Naive thymus-derived CD8-positive, alpha-beta T cell (primary cell): Measurements from ENCODE around the gene ELF3. TPM values are rescaled to one million over a fixed set of nuclear protein-coding genes. Genes with fewer than 3 reads are reported as not detected.
"Not testable (repeated sequence)": the region's sequence is repeated elsewhere in the genome, so short reads cannot be mapped to it uniquely, and the experiment has no call there.

Source experiments
- ATAC-seq, 2 donors: fragments of 150-1000 bp; cut with Tn5 transposase in 1 of 2; sonication (Bioruptor Pico), chemical (Tn5 transposase) in 1 of 2; 1 replicate in 1 of 2; 2 replicates in 1 of 2; pipeline ENCODE4 v1.10.0; 2021; ENCODE audit warnings: mild to moderate bottlenecking in 2 of 2, moderate library complexity in 2 of 2
- POLR2A ChIA-PET: fragments of 350-600 bp; sonication (Branson Sonifier 250); formaldehyde crosslinking; loops from one replicate; lab custom pipeline; 2021; ENCODE audit warnings: antibody characterized with exemption; lab: Charles Lee
- DNase-seq, 10 donors: peaks; one replicate each; pipeline versions ENCODE4 v3.0.0 to v3.0.0-alpha.2; 2020 to 2022
- H3K27ac Mint-ChIP-seq, 10 donors: one replicate each; pipeline ENCODE4 v1.8.0; 2020 to 2022; ENCODE audit warnings: mild to moderate bottlenecking in 10 of 10, mixed read lengths in 10 of 10, moderate library complexity in 4 of 10, inconsistent platforms in 1 of 10
- H3K27me3 Mint-ChIP-seq, 5 donors: one replicate each; pipeline ENCODE4 v1.8.0; 2021 to 2022; ENCODE audit warnings: mixed read lengths in 5 of 5
- H3K36me3 Mint-ChIP-seq, 3 donors: one replicate each; pipeline ENCODE4 v1.8.0; 2020 to 2022; ENCODE audit warnings: mixed read lengths in 3 of 3, mild to moderate bottlenecking in 2 of 3, inconsistent platforms in 1 of 3
- H3K4me1 Mint-ChIP-seq, 4 donors: one replicate each; pipeline ENCODE4 v1.8.0; 2021 to 2022; ENCODE audit warnings: mixed read lengths in 4 of 4
- H3K4me3 Mint-ChIP-seq, 10 donors: one replicate each; pipeline ENCODE4 v1.8.0; 2020 to 2022; ENCODE audit warnings: mild to moderate bottlenecking in 10 of 10, mixed read lengths in 10 of 10, moderate library complexity in 6 of 10, inconsistent platforms in 1 of 10
- H3K9me3 Mint-ChIP-seq, 9 donors: one replicate each; pipeline ENCODE4 v1.8.0; 2020 to 2022; ENCODE audit warnings: mixed read lengths in 9 of 9, mild to moderate bottlenecking in 3 of 9, inconsistent platforms in 1 of 9, moderate library complexity in 1 of 9
- polyA plus RNA-seq, 3 donors: library from polyadenylated mRNA; unstranded; fragments of 300-500 nt; fragmentation: Illumina TruSeq; gene quantifications; one replicate each; pipeline ENCODE4 v1.2.3, GENCODE V29; 2021
- total RNA-seq, 8 experiments: library from RNA in 2 of 8; stranded (reverse) in 2 of 8; gene quantifications; one replicate each; pipeline ENCODE4 v1.2.3 and lab custom pipeline; 2021 to 2026

Gene ELF3
- total and polyA plus RNA-seq, 5 experiments from 2014 or later: 1.5 to 2.0 TPM; not detected in 3

DNA sequence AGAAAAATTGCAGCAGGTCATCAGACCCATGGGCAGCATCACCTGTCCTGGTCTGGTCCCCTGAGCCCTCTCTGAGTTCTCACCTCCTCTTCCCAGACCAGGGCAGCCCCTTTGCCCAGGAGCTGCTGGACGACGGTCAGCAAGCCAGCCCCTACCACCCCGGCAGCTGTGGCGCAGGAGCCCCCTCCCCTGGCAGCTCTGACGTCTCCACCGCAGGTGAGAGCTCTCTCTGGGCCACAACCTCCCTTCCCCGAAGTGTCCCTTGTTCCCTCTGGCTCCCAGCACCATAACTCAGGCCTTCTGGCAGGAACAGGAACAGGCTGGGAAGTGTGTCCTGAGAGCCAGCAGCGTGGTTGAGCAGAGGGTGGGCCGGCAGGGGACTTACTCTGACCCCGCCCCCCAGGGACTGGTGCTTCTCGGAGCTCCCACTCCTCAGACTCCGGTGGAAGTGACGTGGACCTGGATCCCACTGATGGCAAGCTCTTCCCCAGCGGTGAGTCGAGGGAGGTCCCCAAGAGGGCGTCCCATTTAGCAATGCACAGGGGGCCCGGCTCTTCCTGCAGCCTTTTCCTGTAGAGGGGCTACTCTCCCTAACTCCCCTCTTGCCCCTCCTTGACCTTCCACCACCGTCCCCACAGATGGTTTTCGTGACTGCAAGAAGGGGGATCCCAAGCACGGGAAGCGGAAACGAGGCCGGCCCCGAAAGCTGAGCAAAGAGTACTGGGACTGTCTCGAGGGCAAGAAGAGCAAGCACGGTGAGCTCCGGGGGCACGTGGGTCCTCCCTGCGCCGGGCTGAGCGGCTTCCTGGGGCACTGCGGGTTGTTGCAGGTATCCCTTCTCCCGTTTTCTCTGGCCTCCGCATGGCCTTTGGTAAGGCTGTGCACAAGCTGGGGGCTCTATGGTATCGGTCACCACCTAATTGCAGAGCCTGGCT, 2.4 kb downstream of the ELF3 start:
- peaks cover 2 to 10% (median 4%) of the 10 kb centered on the region in 5 donors for H3K27me3 Mint-ChIP-seq
- no peaks in the 10 kb centered on the region for H3K9me3 Mint-ChIP-seq
- POLR2A ChIA-PET: no interaction called here
- no peak for DNase-seq
- H3K36me3 Mint-ChIP-seq: peaks cover 0 to 4% (median 2%) of the 10 kb centered on the region in 3 donors
- no peak overlapping the region for H3K4me3 Mint-ChIP-seq
- peaks cover 0 to 2% (median under 1%) of the 10 kb centered on the region in 4 donors for H3K4me1 Mint-ChIP-seq
- no peak overlapping the region for H3K27ac Mint-ChIP-seq
- ATAC-seq: no peak

GRCh38 chr1:202013603-202014002, 3.2 kb downstream of the ELF3 start:
- H3K4me3 Mint-ChIP-seq: no peak overlapping the region
- H3K36me3 Mint-ChIP-seq: peaks cover 0 to 4% (median 2%) of the 10 kb centered on the region in 3 donors
- H3K27ac Mint-ChIP-seq: peak overlapping the region in 1 of 10 donors; percentile 41

GRCh38 chr1:202014060-202014459, 3.7 kb downstream of the ELF3 start:
- POLR2A ChIA-PET: no interaction called here
- Mint-ChIP-seq H3K36me3 (peaks cover 0 to 4% (median 2%) of the 10 kb centered on the region in 3 donors), H3K27me3 (peaks cover 5 to 19% (median 9%) of the 10 kb centered on the region in 5 donors), H3K4me3 (no peak overlapping the region), H3K4me1 (peaks cover 0 to 4% (median 2%) of the 10 kb centered on the region in 4 donors), H3K27ac (peak overlapping the region in 1 of 10 donors; percentile 36), H3K9me3 (no peaks in the 10 kb centered on the region)
- ATAC-seq (no peak), DNase-seq (no peak)

More at GRCh38 chr1:202013603-202014002, 3.2 kb downstream of the ELF3 start:
- POLR2A ChIA-PET: no interaction called here
- DNase-seq: no peak
- Mint-ChIP-seq H3K9me3 (no peaks in the 10 kb centered on the region), H3K4me1 (peaks cover 0 to 2% (median under 1%) of the 10 kb centered on the region in 4 donors), H3K27me3 (peaks cover 2 to 15% (median 4%) of the 10 kb centered on the region in 5 donors)
- no peak for ATAC-seq

GRCh38 chr1:202014915-202015661, 4.7 kb downstream of the ELF3 start:
- peaks cover 0 to 4% (median 2%) of the 10 kb centered on the region in 3 donors for H3K36me3 Mint-ChIP-seq
- H3K4me3 Mint-ChIP-seq: no peak overlapping the region
- POLR2A ChIA-PET: no interaction called here
- H3K4me1 Mint-ChIP-seq: peaks cover 0 to 3% (median 1%) of the 10 kb centered on the region in 4 donors
- H3K9me3 Mint-ChIP-seq: no peaks in the 10 kb centered on the region
- H3K27me3 Mint-ChIP-seq: peaks cover 5 to 23% (median 11%) of the 10 kb centered on the region in 5 donors
- peak overlapping the region in 1 of 10 donors; percentile 36 for H3K27ac Mint-ChIP-seq
- DNase-seq: no peak
- no peak for ATAC-seq

- Mint-ChIP-seq H3K4me1 (peaks cover 0 to 3% (median 1%) of the 10 kb centered on the region in 4 donors), H3K36me3 (peaks cover 0 to 4% (median 2%) of the 10 kb centered on the region in 3 donors), H3K27ac (no peak overlapping the region), H3K9me3 (no peaks in the 10 kb centered on the region), H3K27me3 (peaks cover 5 to 23% (median 11%) of the 10 kb centered on the region in 5 donors), H3K4me3 (no peak overlapping the region)
- no peak for DNase-seq
- ATAC-seq: no peak
- POLR2A ChIA-PET: no interaction called here
These were observed 5.2 kb downstream of the ELF3 start for GRCh38 chr1:202015662-202015937.

DNA sequence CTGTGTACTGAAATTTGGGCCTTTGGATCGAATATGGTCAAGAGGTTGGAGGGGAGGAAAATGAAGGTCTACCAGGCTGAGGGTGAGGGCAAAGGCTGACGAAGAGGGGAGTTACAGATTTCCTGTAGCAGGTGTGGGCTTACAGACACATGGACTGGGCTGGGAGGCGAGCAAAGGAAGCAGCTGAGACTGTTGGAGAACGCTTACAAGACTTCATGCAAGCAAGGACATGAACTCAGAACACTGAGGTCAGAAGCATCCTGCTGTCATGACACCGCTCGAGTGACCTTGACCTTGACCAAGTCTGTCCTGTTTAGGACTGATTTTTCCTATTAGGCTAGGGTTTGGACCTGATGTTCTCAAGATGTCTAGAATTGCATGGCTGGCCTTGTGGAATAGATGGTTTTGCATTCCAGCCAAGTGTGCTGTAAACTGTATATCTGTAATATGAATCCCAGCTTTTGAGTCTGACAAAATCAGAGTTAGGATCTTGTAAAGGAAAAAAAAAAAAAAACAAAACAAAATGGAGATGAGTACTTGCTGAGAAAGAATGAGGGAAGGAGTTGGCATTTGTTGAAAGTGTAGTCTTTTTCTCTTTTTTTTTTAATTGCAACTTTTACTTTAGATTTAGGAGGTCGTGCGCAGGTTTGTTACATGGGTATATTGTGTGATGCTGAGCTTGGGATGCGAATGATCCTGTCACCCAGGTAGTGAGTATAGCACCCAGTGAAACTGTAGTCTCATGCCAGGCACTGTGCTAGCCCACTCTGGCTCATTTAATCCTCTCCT, 5.8 kb downstream of the ELF3 start:
- POLR2A ChIA-PET: no interaction called here

DNA sequence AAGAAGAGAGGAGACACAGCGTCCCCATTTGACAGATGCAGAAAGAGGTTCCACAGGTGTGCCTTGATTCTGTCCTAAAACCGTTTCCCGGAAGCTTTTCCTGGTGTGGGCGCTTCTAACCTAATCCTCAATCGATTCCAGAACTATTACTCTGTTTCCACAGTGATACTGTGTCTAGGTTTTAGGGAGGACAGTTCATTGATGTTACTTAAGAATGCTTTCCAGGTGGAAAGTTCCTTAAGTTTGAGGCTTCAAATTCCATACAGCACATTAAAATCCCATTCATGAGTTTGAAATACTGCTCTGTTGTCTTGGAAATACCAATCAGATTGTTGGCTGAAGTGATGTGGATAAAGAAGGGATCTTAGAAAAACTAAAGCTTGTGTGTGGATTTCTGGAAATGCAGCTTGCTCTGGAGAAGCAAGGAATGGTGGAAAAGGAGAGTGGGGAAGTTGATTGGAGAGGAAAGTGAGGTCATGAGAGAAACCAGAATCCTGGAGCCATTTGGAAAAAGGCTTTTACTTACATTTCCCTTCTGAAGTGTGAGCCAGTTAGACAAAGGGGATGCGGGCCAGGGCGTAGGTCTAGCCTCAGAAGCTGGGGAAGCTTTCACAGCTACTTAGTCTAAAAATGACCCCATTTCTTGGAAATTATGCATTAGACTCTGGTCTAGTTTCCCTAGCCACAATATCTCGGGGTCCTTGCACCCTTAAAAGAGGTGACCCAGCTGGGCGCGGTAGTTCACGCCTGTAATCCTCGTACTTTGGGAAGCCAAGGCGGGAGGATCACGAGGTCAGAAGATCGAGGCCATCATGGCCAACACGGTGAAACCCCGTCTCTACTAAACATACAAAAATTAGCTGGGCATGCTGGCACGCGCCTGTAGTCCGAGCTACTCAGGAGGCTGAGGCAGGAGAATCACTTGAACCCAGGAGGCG, 6.7 kb downstream of the ELF3 start:
- H3K4me3 Mint-ChIP-seq: no peak overlapping the region
- peaks cover 0 to 4% (median 2%) of the 10 kb centered on the region in 3 donors for H3K36me3 Mint-ChIP-seq
- no peaks in the 10 kb centered on the region for H3K9me3 Mint-ChIP-seq
- ATAC-seq (no peak), DNase-seq (no peak)
- POLR2A ChIA-PET: no interaction called here
- peaks cover 0 to 3% (median 1%) of the 10 kb centered on the region in 4 donors for H3K4me1 Mint-ChIP-seq
- H3K27ac Mint-ChIP-seq: no peak overlapping the region
- peaks cover 8 to 23% (median 11%) of the 10 kb centered on the region in 5 donors for H3K27me3 Mint-ChIP-seq

More for the DNA sequence above, 5.8 kb downstream of the ELF3 start:
- no peak for ATAC-seq
- Mint-ChIP-seq H3K36me3 (peaks cover 0 to 4% (median 2%) of the 10 kb centered on the region in 3 donors), H3K9me3 (no peaks in the 10 kb centered on the region), H3K4me1 (peaks cover 0 to 3% (median 1%) of the 10 kb centered on the region in 4 donors), H3K27ac (peak overlapping the region in 1 of 10 donors; percentile 71), H3K27me3 (peaks cover 5 to 23% (median 11%) of the 10 kb centered on the region in 5 donors), H3K4me3 (no peak overlapping the region)
- no peak for DNase-seq

DNA sequence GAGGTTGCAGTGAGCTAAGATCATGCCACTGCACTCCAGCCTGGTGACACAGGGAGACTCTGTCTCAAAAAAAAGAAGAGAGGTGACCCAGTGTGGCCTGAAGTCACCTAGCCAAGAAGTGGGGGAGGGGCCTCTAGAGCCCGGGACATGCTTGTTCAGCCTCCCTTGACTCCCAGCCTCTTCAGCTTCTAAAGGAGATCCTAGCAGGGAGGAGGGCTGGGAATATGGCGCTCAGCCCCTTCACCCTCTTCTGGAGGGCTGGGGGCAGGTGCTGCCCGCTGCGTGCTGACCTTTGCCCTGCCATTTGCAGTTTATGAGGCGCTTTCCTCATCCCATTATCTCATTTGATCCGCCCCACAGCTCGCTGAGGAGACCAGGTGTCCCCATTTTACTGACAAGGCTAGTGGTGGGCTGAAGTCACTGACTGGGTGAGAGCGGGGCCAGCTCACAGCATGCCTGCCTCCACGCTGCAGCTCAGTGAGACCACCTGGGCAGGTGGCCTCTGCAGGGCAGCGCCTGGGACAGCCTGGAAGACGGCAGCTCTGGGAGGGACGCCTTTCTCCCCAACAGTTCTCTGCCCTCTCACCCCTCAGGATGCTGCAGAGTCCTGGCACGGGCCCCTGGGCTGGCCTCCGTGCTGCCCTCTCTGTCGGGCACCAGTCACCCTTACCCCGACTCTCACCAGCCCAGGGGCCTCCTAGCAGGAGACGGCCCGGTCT, 7.5 kb downstream of the ELF3 start:
- POLR2A ChIA-PET: no interaction called here
- ATAC-seq (no peak), DNase-seq (no peak)
- peaks cover 8 to 23% (median 11%) of the 10 kb centered on the region in 5 donors for H3K27me3 Mint-ChIP-seq
- no peaks in the 10 kb centered on the region for H3K9me3 Mint-ChIP-seq
- H3K4me1 Mint-ChIP-seq: peaks cover 0 to 3% (median 1%) of the 10 kb centered on the region in 4 donors
- H3K27ac Mint-ChIP-seq: no peak overlapping the region
- no peak overlapping the region for H3K4me3 Mint-ChIP-seq
- peaks cover 0 to 4% (median 2%) of the 10 kb centered on the region in 3 donors for H3K36me3 Mint-ChIP-seq

DNA sequence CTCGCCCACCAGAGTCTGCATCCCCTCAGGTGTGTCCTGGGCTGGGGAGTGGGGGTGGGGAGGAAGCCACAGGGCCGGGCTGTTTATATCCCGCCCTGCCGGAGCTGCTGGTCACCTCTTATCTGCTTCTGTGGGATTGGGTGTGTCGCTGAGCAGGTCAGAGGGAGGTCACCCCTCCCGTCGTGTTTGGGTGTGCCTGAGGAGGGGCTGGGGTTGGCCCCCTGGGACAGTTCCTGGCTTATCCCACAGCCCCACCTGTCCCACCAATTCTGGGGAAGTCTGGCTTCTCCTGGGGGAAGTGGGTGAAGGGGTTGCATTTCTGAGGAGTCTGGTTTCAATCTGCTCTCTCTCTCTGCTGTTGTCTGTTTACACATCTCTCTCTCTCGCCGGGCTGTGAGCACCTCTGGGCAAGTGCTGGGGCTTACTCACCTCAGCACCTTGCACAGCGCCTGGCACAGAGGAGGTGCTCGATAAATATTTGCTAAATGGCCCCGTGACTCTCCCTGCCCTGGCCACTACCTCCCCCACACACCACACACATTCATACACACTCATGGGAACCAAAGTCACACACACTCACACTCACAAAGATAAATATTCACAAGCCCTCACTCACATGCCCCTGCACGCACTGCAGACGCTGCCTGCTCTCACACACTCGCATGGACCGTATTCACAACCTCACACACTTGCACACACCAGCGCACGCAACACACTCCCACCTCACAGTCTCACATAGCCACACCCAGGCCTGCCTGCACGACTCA, 8.3 kb downstream of the ELF3 start:
- peaks cover 8 to 23% (median 16%) of the 10 kb centered on the region in 5 donors for H3K27me3 Mint-ChIP-seq
- ATAC-seq (no peak), DNase-seq (no peak)
- H3K4me1 Mint-ChIP-seq: peaks cover 0 to 3% (median 1%) of the 10 kb centered on the region in 4 donors
- H3K27ac Mint-ChIP-seq: peak overlapping the region in 1 of 10 donors; percentile 48
- no peaks in the 10 kb centered on the region for H3K9me3 Mint-ChIP-seq
- POLR2A ChIA-PET: no interaction called here
- no peak overlapping the region for H3K4me3 Mint-ChIP-seq
- peaks cover 0 to 4% (median 1%) of the 10 kb centered on the region in 3 donors for H3K36me3 Mint-ChIP-seq

DNA sequence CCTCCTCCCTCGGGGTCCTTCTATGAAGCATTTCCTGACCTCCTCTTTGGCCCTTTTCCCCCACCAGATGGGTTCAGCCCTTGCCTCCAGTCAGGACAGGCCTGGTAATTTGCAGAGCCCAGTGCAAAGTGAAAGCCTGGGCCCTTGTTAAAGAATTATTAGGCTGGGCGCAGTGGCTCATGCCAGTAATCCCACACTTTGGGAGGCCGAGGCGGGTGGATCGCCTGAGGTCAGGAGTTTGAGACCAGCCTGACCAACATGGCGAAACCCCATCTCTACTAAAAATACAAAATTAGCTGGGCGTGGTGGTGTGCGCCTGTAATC, 8.8 kb downstream of the ELF3 start:
- peaks cover 8 to 23% (median 16%) of the 10 kb centered on the region in 5 donors for H3K27me3 Mint-ChIP-seq
- DNase-seq, ATAC-seq, H3K4me1 Mint-ChIP-seq, H3K4me3 Mint-ChIP-seq, H3K27ac Mint-ChIP-seq, POLR2A ChIA-PET, H3K9me3 Mint-ChIP-seq, H3K36me3 Mint-ChIP-seq: not testable (repeated sequence)
